ENCODE results near the gene ASL. TPM values are rescaled to one million over a fixed set of nuclear protein-coding genes. Genes with fewer than 3 reads are reported as not detected.
"Not testable (repeated sequence)": the region's sequence is repeated elsewhere in the genome, so short reads cannot be mapped to it uniquely, and the experiment has no call there.

The ASL gene
- 10 to 100 TPM; 37.8 to 47.9 TPM for total RNA-seq
- polyA plus RNA-seq (2013, experiment 1 of 2): 18.9 TPM
- polyA plus RNA-seq (2013, experiment 2 of 2): 16.2 TPM
- long read RNA-seq, experiment 1, partial matches to known transcripts: 9 of 23 reads
- long read RNA-seq, experiment 1, other reads (novel, unspliced or antisense): 5 of 23 reads
- long read RNA-seq, experiment 2, transcript ASL-201 (17 exons, 2,143 nt): major isoform, 24 of 64 reads
- long read RNA-seq, experiment 2, transcript ASL-205 (16 exons, 1,622 nt): minor isoform, 15 of 64 reads
- long read RNA-seq, experiment 2, partial matches to known transcripts: 3 of 64 reads
- long read RNA-seq, experiment 2, other reads (novel, unspliced or antisense): 22 of 64 reads
- long read RNA-seq, experiment 3, transcript ASL-205 (16 exons, 1,622 nt): minor isoform, 60 of 221 reads
- long read RNA-seq, experiment 3, transcript ASL-203 (15 exons, 1,765 nt): minor isoform, 8 of 221 reads
- long read RNA-seq, experiment 3, transcript ASL-201 (17 exons, 2,143 nt): major isoform, 70 of 221 reads
- long read RNA-seq, experiment 3, transcript ASL-204 (15 exons, 1,538 nt): minor isoform, 7 of 221 reads
- long read RNA-seq, experiment 3, partial matches to known transcripts: 30 of 221 reads
- long read RNA-seq, experiment 3, other reads (novel, unspliced or antisense): 46 of 221 reads
- long read RNA-seq, experiment 4, transcript ASL-201 (17 exons, 2,143 nt): major isoform, 76 of 136 reads
- long read RNA-seq, experiment 4, transcript ASL-205 (16 exons, 1,622 nt): minor isoform, 15 of 136 reads
- long read RNA-seq, experiment 4, partial matches to known transcripts: 6 of 136 reads
- long read RNA-seq, experiment 4, other reads (novel, unspliced or antisense): 37 of 136 reads

- H3K27me3 Mint-ChIP-seq (ENCODE audit: insufficient read depth): no peaks in the 10 kb centered on the region
- peak within 1 kb of the TSS; percentile 93 for H3K27ac Mint-ChIP-seq
- Histone ChIP-seq H3K9me3 (ENCODE audit: control insufficient read depth, low read length) (no peaks in the 10 kb centered on the region), H3K4me1 (ENCODE audit: control insufficient read depth, insufficient read depth, low read length) (no peaks in the 10 kb centered on the region), H3K9ac (ENCODE audit: extremely low read depth, low read length, poor library complexity, severe bottlenecking) (peak within 1 kb of the TSS; percentile 71), H3K4me3 (ENCODE audit: low read length) (peak within 1 kb of the TSS; percentile 97), H3K27ac (ENCODE audit: low read depth, low read length) (no peak within 1 kb of the TSS), H3K27me3 (ENCODE audit: control insufficient read depth, insufficient read depth, low read length, poor library complexity, severe bottlenecking) (no peaks in the 10 kb centered on the region), H3K36me3 (ENCODE audit: control insufficient read depth, insufficient read depth, low read length) (no peaks in the 10 kb centered on the region)
- DNase-seq: peak; percentile 98
- peak within 1 kb of the TSS; percentile 76 for H3K4me3 Mint-ChIP-seq
- peaks cover 5% of the 10 kb centered on the region for H3K36me3 Mint-ChIP-seq (ENCODE audit: low read depth)
- WGBS, 2 experiments (ENCODE audit: insufficient coverage in 1 of 2, insufficient read length in 1 of 2): 0% methylated on average over 25 to 67 of the region's 67 CpGs
- no peaks in the 10 kb centered on the region for H3K9me3 Mint-ChIP-seq
- peaks cover 8% of the 10 kb centered on the region for H3K4me1 Mint-ChIP-seq
- TF ChIP-seq CTCF (conservative IDR thresholded peaks at IDR 0.05): peak; percentile 15
These were observed at the start of gene ASL for GRCh38 chr7:66075590-66076461. TSS of gene ASL (plus strand) at chr7:66075819. CDS start at chr7:66076082, 263 bp downstream.

- H3K9ac ChIP-seq (ENCODE audit: extremely low read depth, low read length, poor library complexity, severe bottlenecking); H3K9me3 Mint-ChIP-seq; H3K4me3 Mint-ChIP-seq; H3K4me1 Mint-ChIP-seq; H3K27me3 Mint-ChIP-seq (ENCODE audit: insufficient read depth); H3K36me3 Mint-ChIP-seq (ENCODE audit: low read depth); H3K27ac ChIP-seq (ENCODE audit: low read depth, low read length); H3K9me3 ChIP-seq (ENCODE audit: control insufficient read depth, low read length); DNase-seq; H3K27ac Mint-ChIP-seq; H3K27me3 ChIP-seq (ENCODE audit: control insufficient read depth, insufficient read depth, low read length, poor library complexity, severe bottlenecking); H3K36me3 ChIP-seq (ENCODE audit: control insufficient read depth, insufficient read depth, low read length); H3K4me3 ChIP-seq (ENCODE audit: low read length); H3K4me1 ChIP-seq (ENCODE audit: control insufficient read depth, insufficient read depth, low read length): not testable (repeated sequence)
- WGBS, 2 experiments (ENCODE audit: insufficient coverage in 1 of 2, insufficient read length in 1 of 2): 92% methylated on average over 3 of the region's 3 CpGs; no CpG with 5 or more reads in 1 of the 2 experiments
These were observed 47.3 kb upstream of the ASL start for GRCh38 chr7:66028342-66028741.

GRCh38 chr7:66033471-66034385 is 41.9 kb upstream of the ASL start:
- Histone ChIP-seq H3K27me3 (ENCODE audit: control insufficient read depth, insufficient read depth, low read length, poor library complexity, severe bottlenecking) (no peaks in the 10 kb centered on the region), H3K9me3 (ENCODE audit: control insufficient read depth, low read length) (no peaks in the 10 kb centered on the region), H3K36me3 (ENCODE audit: control insufficient read depth, insufficient read depth, low read length) (no peaks in the 10 kb centered on the region), H3K4me3 (ENCODE audit: low read length) (no peak overlapping the region), H3K4me1 (ENCODE audit: control insufficient read depth, insufficient read depth, low read length) (no peaks in the 10 kb centered on the region), H3K9ac (ENCODE audit: extremely low read depth, low read length, poor library complexity, severe bottlenecking) (no peak overlapping the region), H3K27ac (ENCODE audit: low read depth, low read length) (no peak overlapping the region)
- Mint-ChIP-seq H3K27me3 (ENCODE audit: insufficient read depth) (no peaks in the 10 kb centered on the region), H3K27ac (no peak overlapping the region), H3K4me3 (no peak overlapping the region), H3K9me3 (no peaks in the 10 kb centered on the region), H3K4me1 (no peaks in the 10 kb centered on the region), H3K36me3 (ENCODE audit: low read depth) (no peaks in the 10 kb centered on the region)
- WGBS, 2 experiments (ENCODE audit: insufficient coverage in 1 of 2, insufficient read length in 1 of 2): 80 to 93% methylated on average over 1 to 6 of the region's 7 CpGs
- no peak for DNase-seq
- TF ChIP-seq CTCF (conservative IDR thresholded peaks at IDR 0.05): no peak

GRCh38 chr7:66034436-66035010 is 41.1 kb upstream of the ASL start:
- 100% methylated on average over 1 of the region's 1 CpG for WGBS, 2 experiments (ENCODE audit: insufficient coverage in 1 of 2, insufficient read length in 1 of 2)
- H3K27me3 Mint-ChIP-seq (ENCODE audit: insufficient read depth); H3K9ac ChIP-seq (ENCODE audit: extremely low read depth, low read length, poor library complexity, severe bottlenecking); H3K9me3 ChIP-seq (ENCODE audit: control insufficient read depth, low read length); H3K27ac Mint-ChIP-seq; H3K36me3 ChIP-seq (ENCODE audit: control insufficient read depth, insufficient read depth, low read length); H3K27me3 ChIP-seq (ENCODE audit: control insufficient read depth, insufficient read depth, low read length, poor library complexity, severe bottlenecking); H3K27ac ChIP-seq (ENCODE audit: low read depth, low read length); H3K9me3 Mint-ChIP-seq; H3K4me3 ChIP-seq (ENCODE audit: low read length); H3K36me3 Mint-ChIP-seq (ENCODE audit: low read depth); H3K4me3 Mint-ChIP-seq; H3K4me1 ChIP-seq (ENCODE audit: control insufficient read depth, insufficient read depth, low read length); DNase-seq; H3K4me1 Mint-ChIP-seq: not testable (repeated sequence)
